ENCODE results near the gene STMN3. TPM values are rescaled to one million over a fixed set of nuclear protein-coding genes. Genes with fewer than 3 reads are reported as not detected.
A peak's percentile ranks its signal among the peaks of the same experiment; 100 is the strongest.
"Not testable (repeated sequence)": the region's sequence is repeated elsewhere in the genome, so short reads cannot be mapped to it uniquely, and the experiment has no call there.

STMN3 gene
- total RNA-seq, 2 donors from 2014 or later, result 5.7 to 10.1 TPM

GRCh38 chr20:63651942-63652191 lies 1.4 kb downstream of the STMN3 start:
- Histone ChIP-seq H3K27ac (no peak overlapping the region), H3K4me1 (peaks cover 0 to 31% of the 10 kb centered on the region in 2 donors)
- TF ChIP-seq CTCF (IDR thresholded peaks at IDR 0.05), result no peak

GRCh38 chr20:63650486-63650885 lies 2.7 kb downstream of the STMN3 start:
- not testable (repeated sequence) for H3K36me3 ChIP-seq

More at GRCh38 chr20:63651942-63652191, 1.4 kb downstream of the STMN3 start:
- DNase-seq (ENCODE audit: low spot score), result no peak
- Histone ChIP-seq H3K4me3 (peak overlapping the region; percentile 56 to 58), H3K9me3 (no peaks in the 10 kb centered on the region), H3K27me3 (peaks cover 0 to 4% of the 10 kb centered on the region in 2 donors), H3K36me3 (no peaks in the 10 kb centered on the region)

GRCh38 chr20:63648895-63649589 lies 4.2 kb downstream of the STMN3 start:
- H3K36me3 ChIP-seq, result no peaks in the 10 kb centered on the region
- H3K9me3 ChIP-seq, result no peaks in the 10 kb centered on the region
- H3K27ac ChIP-seq, result no peak overlapping the region
- TF ChIP-seq CTCF (IDR thresholded peaks at IDR 0.05), result no peak
- no peak overlapping the region for H3K4me3 ChIP-seq
- peaks cover 0 to 27% of the 10 kb centered on the region in 2 donors for H3K4me1 ChIP-seq
- peaks cover 0 to 4% of the 10 kb centered on the region in 2 donors for H3K27me3 ChIP-seq
- no peak for DNase-seq (ENCODE audit: low spot score)

More at GRCh38 chr20:63650486-63650885, 2.7 kb downstream of the STMN3 start:
- not testable (repeated sequence) for H3K27me3 ChIP-seq; DNase-seq (ENCODE audit: low spot score); H3K4me3 ChIP-seq; H3K27ac ChIP-seq; H3K9me3 ChIP-seq
- H3K4me1 ChIP-seq, result peaks cover 0 to 31% of the 10 kb centered on the region in 2 donors

- DNase-seq (ENCODE audit: low spot score), result no peak
Observed at GRCh38 chr20:63648190-63648589, 5.0 kb downstream of the STMN3 start.

GRCh38 chr20:63645218-63645617 lies 8.0 kb downstream of the STMN3 start:
- Histone ChIP-seq H3K36me3 (no peaks in the 10 kb centered on the region), H3K9me3 (no peaks in the 10 kb centered on the region), H3K27ac (no peak overlapping the region), H3K4me3 (no peak overlapping the region), H3K4me1 (peaks cover 0 to 15% of the 10 kb centered on the region in 2 donors), H3K27me3 (no peaks in the 10 kb centered on the region)
- TF ChIP-seq CTCF (IDR thresholded peaks at IDR 0.05), result no peak
- no peak for DNase-seq (ENCODE audit: low spot score)

More at GRCh38 chr20:63648190-63648589, 5.0 kb downstream of the STMN3 start:
- Histone ChIP-seq H3K27ac (no peak overlapping the region), H3K36me3 (no peaks in the 10 kb centered on the region), H3K4me1 (peaks cover 0 to 20% of the 10 kb centered on the region in 2 donors), H3K9me3 (no peaks in the 10 kb centered on the region), H3K27me3 (peaks cover 0 to 4% of the 10 kb centered on the region in 2 donors), H3K4me3 (no peak overlapping the region)
- TF ChIP-seq CTCF (IDR thresholded peaks at IDR 0.05), result no peak

- Histone ChIP-seq H3K4me1 (peaks cover 0 to 19% of the 10 kb centered on the region in 2 donors), H3K27me3 (no peaks in the 10 kb centered on the region), H3K9me3 (no peaks in the 10 kb centered on the region), H3K36me3 (no peaks in the 10 kb centered on the region), H3K27ac (no peak overlapping the region), H3K4me3 (no peak overlapping the region)
- TF ChIP-seq CTCF (IDR thresholded peaks at IDR 0.05), result no peak
- no peak for DNase-seq (ENCODE audit: low spot score)
Observed at GRCh38 chr20:63643946-63644345, 9.3 kb downstream of the STMN3 start.

Measured in right atrium auricular region (tissue), 2 donors.